GM12878 (cell line): ENCODE measurements around the gene CAMK2G.

Experiments
- ATF7 ChIP-seq: fragments of 450-650 bp; IDR thresholded peaks from 2 replicates; pipeline ENCODE4 v1.6.1; 2016; ENCODE audit warnings: low read depth, mild to moderate bottlenecking
- NBN ChIP-seq: fragments of 450-650 bp; IDR thresholded peaks from 2 replicates; pipeline ENCODE4 v1.6.1; 2016
- ZNF274 ChIP-seq: IDR thresholded peaks from one replicate; pipeline ENCODE4 v1.8.0; 2011; ENCODE audit not compliant: insufficient read length, insufficient read depth

GRCh38 chr10:73876566-73876965 lies 2.2 kb upstream of the CAMK2G start:
- TF ChIP-seq ZNF274 = no peak
- no peak for TF ChIP-seq ATF7
- TF ChIP-seq NBN = no peak
